HepG2 (cell line): ENCODE results near the gene RPS6KB2. TPM values are rescaled to one million over a fixed set of nuclear protein-coding genes. Genes with fewer than 3 reads are reported as not detected.

Experiments used
- CBX2 ChIP-seq, 2 experiments: fragments of 200-600 bp in 1 of 2; sonication (generic); formaldehyde crosslinking in 1 of 2; IDR thresholded peaks; 2 replicates each; pipeline versions ENCODE4 v1.7.0 to v1.8.1; 2018 to 2022; ENCODE audit warnings: low read depth in 2 of 2, low read length in 1 of 2, mild to moderate bottlenecking in 1 of 2, missing genetic modification reagents in 1 of 2
- FOSL1 ChIP-seq: sonication (generic); formaldehyde crosslinking; IDR thresholded peaks from 2 replicates; pipeline ENCODE4 v1.9.0; 2021; ENCODE audit warnings: missing genetic modification reagents, borderline replicate concordance
- GATA4 ChIP-seq: sonication (generic); IDR thresholded peaks from 2 replicates; pipeline ENCODE4 v1.6.1; 2016; ENCODE audit warnings: antibody characterized with exemption, low read depth, borderline replicate concordance
- GFI1 ChIP-seq: sonication (generic); formaldehyde crosslinking; IDR thresholded peaks from 2 replicates; pipeline ENCODE4 v1.5.0; 2020; ENCODE audit warnings: missing genetic modification reagents, mild to moderate bottlenecking, borderline replicate concordance
- HNRNPL ChIP-seq: fragments of 200-400 bp; formaldehyde crosslinking; IDR thresholded peaks from 2 replicates; pipeline ENCODE4 v1.6.1; 2017; ENCODE audit warnings: mild to moderate bottlenecking, low read depth, low read length
- MXI1 ChIP-seq: IDR thresholded peaks from 3 replicates; pipeline ENCODE4 v1.6.1; 2012; ENCODE audit warnings: low read depth, low read length, inconsistent platforms, borderline replicate concordance
- PHF21A ChIP-seq: sonication (generic); formaldehyde crosslinking; IDR thresholded peaks from 2 replicates; pipeline ENCODE4 v1.5.0; 2020; ENCODE audit warnings: mild to moderate bottlenecking, missing genetic modification reagents
- PITX1 ChIP-seq: sonication (generic); formaldehyde crosslinking; IDR thresholded peaks from 2 replicates; pipeline ENCODE4 v1.5.1; 2020; ENCODE audit warnings: mild to moderate bottlenecking, missing genetic modification reagents
- RBAK ChIP-seq: sonication (generic); formaldehyde crosslinking; IDR thresholded peaks from 2 replicates; pipeline ENCODE4 v1.5.1; 2020; ENCODE audit warnings: mild to moderate bottlenecking, missing genetic modification reagents
- RCOR2 ChIP-seq: IDR thresholded peaks from 2 replicates; pipeline ENCODE4 v1.6.1; 2016; ENCODE audit warnings: missing biosample characterization, missing genetic modification reagents
- SIX1 ChIP-seq: sonication (generic); formaldehyde crosslinking; IDR thresholded peaks from 2 replicates; pipeline ENCODE4 v1.4.0; 2020; ENCODE audit warnings: missing genetic modification reagents, borderline replicate concordance
- TBX2 ChIP-seq: sonication (generic); formaldehyde crosslinking; IDR thresholded peaks from 2 replicates; pipeline ENCODE4 v1.5.0; 2020; ENCODE audit warnings: missing genetic modification reagents, mild to moderate bottlenecking, borderline replicate concordance
- YEATS4 ChIP-seq: sonication (generic); formaldehyde crosslinking; IDR thresholded peaks from 2 replicates; pipeline ENCODE4 v1.4.0; 2020; ENCODE audit warnings: missing genetic modification reagents, borderline replicate concordance
- ZKSCAN1 ChIP-seq: fragments of 150-350 bp; IDR thresholded peaks from 2 replicates; pipeline ENCODE4 v1.6.1; 2014; ENCODE audit warnings: low read length
- ZNF484 ChIP-seq: sonication (generic); formaldehyde crosslinking; IDR thresholded peaks from 2 replicates; pipeline ENCODE4 v1.5.1; 2020; ENCODE audit warnings: mild to moderate bottlenecking, low read depth, missing genetic modification reagents, borderline replicate concordance
- ZNF563 ChIP-seq: sonication (generic); formaldehyde crosslinking; IDR thresholded peaks from 2 replicates; pipeline ENCODE4 v1.8.0; 2022; ENCODE audit warnings: mild to moderate bottlenecking, moderate library complexity, missing genetic modification reagents
- ZNF724P ChIP-seq: sonication (generic); formaldehyde crosslinking; IDR thresholded peaks from 2 replicates; pipeline ENCODE4 v1.8.0; 2022; ENCODE audit warnings: missing genetic modification reagents, borderline replicate concordance
- ZNF749 ChIP-seq: sonication (generic); formaldehyde crosslinking; IDR thresholded peaks from 2 replicates; pipeline ENCODE4 v1.8.0; 2022; ENCODE audit warnings: mild to moderate bottlenecking, missing genetic modification reagents, moderate library complexity, borderline replicate concordance
- ZNF773 ChIP-seq: sonication (generic); formaldehyde crosslinking; IDR thresholded peaks from 2 replicates; pipeline ENCODE4 v1.4.0; 2020; ENCODE audit warnings: missing genetic modification reagents, borderline replicate concordance
- ZSCAN30 ChIP-seq: sonication (generic); formaldehyde crosslinking; IDR thresholded peaks from 2 replicates; pipeline ENCODE4 v1.5.0; 2020; ENCODE audit warnings: mild to moderate bottlenecking, missing genetic modification reagents
- polyA plus RNA-seq, 8 experiments: library from polyadenylated mRNA; depleted of rRNA in 3 of 8; stranded (reverse) in 7 of 8; unstranded in 1 of 8; fragments of >200 nt; fragmentation: Illumina TruSeq in 4 of 8; extraction: Trizol in 4 of 8; gene quantifications; 2 replicates each; pipeline versions ENCODE4 v1.2.1 to v1.2.3, GENCODE V29; 2011 to 2016; ENCODE audit warnings: low read depth in 4 of 8, missing spikeins in 1 of 8, mixed read lengths in 1 of 8; ENCODE audit not compliant: insufficient read depth in 1 of 8
- total RNA-seq, 5 experiments: library from RNA; depleted of rRNA; stranded (reverse); fragments of >200 nt; fragmentation: Illumina TruSeq; extraction: Trizol; gene quantifications; 2 replicates each; pipeline ENCODE4 v1.2.3, GENCODE V29; 2016; ENCODE audit warnings: low read depth in 1 of 5
- TF ChIP-seq, protein P1 (sequence below): sonication (generic); formaldehyde crosslinking; IDR thresholded peaks from 2 replicates; pipeline ENCODE4 v1.4.0; 2020; ENCODE audit warnings: mild to moderate bottlenecking, missing genetic modification reagents
- TF ChIP-seq, protein P2 (sequence below): sonication (generic); formaldehyde crosslinking; IDR thresholded peaks from 2 replicates; pipeline ENCODE4 v1.8.0; 2023; ENCODE audit warnings: mild to moderate bottlenecking, missing genetic modification reagents
- TF ChIP-seq, protein P3 (sequence below): sonication (generic); formaldehyde crosslinking; IDR thresholded peaks from 2 replicates; pipeline ENCODE4 v1.4.0; 2020; ENCODE audit warnings: missing genetic modification reagents

The RPS6KB2 gene
- total and polyA plus RNA-seq, 2 of the 13 experiments (the other 11 are each of a cell fraction or from before 2014, with no cell fraction given) = 52.9 to 54.8 TPM

DNA sequence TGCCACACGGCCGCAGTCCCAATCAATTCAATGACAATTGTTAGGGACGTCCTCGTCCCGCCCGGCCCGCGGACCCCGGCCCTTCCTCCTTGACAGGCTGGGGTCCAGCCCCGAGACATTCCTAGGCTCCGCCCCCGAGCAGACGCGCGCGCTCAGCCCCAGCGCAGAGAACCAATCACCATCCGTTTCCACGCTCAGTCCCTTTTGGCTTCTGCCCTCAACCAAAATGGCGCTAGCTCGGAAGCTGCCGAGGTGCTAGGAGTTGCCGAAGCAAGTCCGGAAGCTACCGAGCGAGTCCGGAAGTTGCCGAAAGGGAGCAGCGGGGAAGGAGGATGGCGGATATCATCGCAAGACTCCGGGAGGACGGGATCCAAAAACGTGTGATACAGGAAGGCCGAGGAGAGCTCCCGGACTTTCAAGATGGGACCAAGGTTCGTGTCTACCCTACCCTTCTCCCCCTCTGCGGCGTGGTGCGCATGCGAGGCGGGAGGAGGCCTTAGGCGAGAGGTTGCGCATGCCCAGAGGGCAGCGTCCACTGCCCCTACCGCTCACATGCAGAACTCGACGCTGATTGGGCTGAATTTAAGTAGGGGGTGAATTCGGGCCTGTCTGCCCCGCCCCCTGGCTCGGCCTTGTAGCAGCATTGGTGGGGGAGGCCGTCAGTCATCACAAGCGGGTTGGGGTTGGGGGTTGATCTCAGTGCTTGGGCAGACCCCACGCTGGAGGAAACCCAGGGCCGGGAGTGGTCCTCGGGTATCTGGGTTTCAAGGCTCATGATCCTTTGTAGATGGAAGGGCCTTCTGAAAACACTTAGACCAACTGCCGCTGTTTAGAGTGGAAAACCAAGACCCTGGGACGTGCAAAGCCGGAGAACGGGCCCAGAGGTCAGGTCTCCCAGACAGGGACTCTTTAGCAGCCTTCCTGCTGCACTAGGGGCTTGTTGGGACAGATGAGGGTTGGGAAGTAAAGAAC lies 54.8 kb downstream of the RPS6KB2 start, which contains the start of gene AIP (continued):
- TF ChIP-seq, protein P1, sequence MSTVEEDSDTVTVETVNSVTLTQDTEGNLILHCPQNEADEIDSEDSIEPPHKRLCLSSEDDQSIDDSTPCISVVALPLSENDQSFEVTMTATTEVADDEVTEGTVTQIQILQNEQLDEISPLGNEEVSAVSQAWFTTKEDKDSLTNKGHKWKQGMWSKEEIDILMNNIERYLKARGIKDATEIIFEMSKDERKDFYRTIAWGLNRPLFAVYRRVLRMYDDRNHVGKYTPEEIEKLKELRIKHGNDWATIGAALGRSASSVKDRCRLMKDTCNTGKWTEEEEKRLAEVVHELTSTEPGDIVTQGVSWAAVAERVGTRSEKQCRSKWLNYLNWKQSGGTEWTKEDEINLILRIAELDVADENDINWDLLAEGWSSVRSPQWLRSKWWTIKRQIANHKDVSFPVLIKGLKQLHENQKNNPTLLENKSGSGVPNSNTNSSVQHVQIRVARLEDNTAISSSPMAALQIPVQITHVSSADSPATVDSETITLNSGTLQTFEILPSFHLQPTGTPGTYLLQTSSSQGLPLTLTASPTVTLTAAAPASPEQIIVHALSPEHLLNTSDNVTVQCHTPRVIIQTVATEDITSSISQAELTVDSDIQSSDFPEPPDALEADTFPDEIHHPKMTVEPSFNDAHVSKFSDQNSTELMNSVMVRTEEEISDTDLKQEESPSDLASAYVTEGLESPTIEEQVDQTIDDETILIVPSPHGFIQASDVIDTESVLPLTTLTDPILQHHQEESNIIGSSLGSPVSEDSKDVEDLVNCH (CRISPR knock-in tag) = peak; percentile 88; the same call in 1 of the 2 replicates
- peak; percentile 93 for TF ChIP-seq ZNF773
- peak; percentile 86; the same call in 1 of the 2 replicates for TF ChIP-seq ZNF724P (CRISPR knock-in tag)
- TF ChIP-seq FOSL1 (CRISPR knock-in tag) = no peak
- TF ChIP-seq HNRNPL = 0 out of 2 replicates have a peak, but pooled peaks have one; percentile 53
- no peak for TF ChIP-seq SIX1
- no peak for TF ChIP-seq PHF21A (CRISPR knock-in tag)
- TF ChIP-seq ZSCAN30 = peak; percentile 97; the same call in 1 of the 2 replicates
- TF ChIP-seq, protein P2, sequence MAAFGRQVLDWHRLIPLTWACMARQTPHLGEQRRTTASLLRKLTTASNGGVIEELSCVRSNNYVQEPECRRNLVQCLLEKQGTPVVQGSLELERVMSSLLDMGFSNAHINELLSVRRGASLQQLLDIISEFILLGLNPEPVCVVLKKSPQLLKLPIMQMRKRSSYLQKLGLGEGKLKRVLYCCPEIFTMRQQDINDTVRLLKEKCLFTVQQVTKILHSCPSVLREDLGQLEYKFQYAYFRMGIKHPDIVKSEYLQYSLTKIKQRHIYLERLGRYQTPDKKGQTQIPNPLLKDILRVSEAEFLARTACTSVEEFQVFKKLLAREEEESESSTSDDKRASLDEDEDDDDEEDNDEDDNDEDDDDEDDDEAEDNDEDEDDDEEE = peak; percentile 98; the same call in 1 of the 2 replicates
- TF ChIP-seq GATA4 = 0 out of 2 replicates have a peak, but pooled peaks have one; percentile 12
- no peak for TF ChIP-seq CBX2 (IDR thresholded peaks at IDR 0.05; ENCODE audit: low read depth, low read length)
- no peak for TF ChIP-seq CBX2 (CRISPR knock-in tag; IDR thresholded peaks at IDR 0.05; ENCODE audit: low read depth)
- peak; percentile 78 for TF ChIP-seq YEATS4
- peak; percentile 68; the same call in 1 of the 2 replicates for TF ChIP-seq RCOR2 (CRISPR knock-in tag)
- TF ChIP-seq, protein P3, sequence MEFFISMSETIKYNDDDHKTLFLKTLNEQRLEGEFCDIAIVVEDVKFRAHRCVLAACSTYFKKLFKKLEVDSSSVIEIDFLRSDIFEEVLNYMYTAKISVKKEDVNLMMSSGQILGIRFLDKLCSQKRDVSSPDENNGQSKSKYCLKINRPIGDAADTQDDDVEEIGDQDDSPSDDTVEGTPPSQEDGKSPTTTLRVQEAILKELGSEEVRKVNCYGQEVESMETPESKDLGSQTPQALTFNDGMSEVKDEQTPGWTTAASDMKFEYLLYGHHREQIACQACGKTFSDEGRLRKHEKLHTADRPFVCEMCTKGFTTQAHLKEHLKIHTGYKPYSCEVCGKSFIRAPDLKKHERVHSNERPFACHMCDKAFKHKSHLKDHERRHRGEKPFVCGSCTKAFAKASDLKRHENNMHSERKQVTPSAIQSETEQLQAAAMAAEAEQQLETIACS (CRISPR knock-in tag) = no peak; the same call in 1 of the 2 replicates
- no peak for TF ChIP-seq RBAK (CRISPR knock-in tag)
- TF ChIP-seq ZKSCAN1 = no peak
- peak; percentile 89; the same call in 1 of the 2 replicates for TF ChIP-seq GFI1 (CRISPR knock-in tag)
- TF ChIP-seq ZNF749 (CRISPR knock-in tag) = peak; percentile 98
- TF ChIP-seq ZNF484 (CRISPR knock-in tag) = peak; percentile 84; the same call in 1 of the 2 replicates
- TF ChIP-seq MXI1 = peak; percentile 47; the same call in 1 of the 3 replicates
- TF ChIP-seq TBX2 (CRISPR knock-in tag) = peak; percentile 94
- TF ChIP-seq PITX1 (CRISPR knock-in tag) = peak; percentile 73
- peak; percentile 99 for TF ChIP-seq ZNF563 (CRISPR knock-in tag)
